Osteoblast (primary cell): ENCODE results near the gene CDC16. TPM values are rescaled to one million over a fixed set of nuclear protein-coding genes. Genes with fewer than 3 reads are reported as not detected.
"Not testable (repeated sequence)": the region's sequence is repeated elsewhere in the genome, so short reads cannot be mapped to it uniquely, and the experiment has no call there.

Experiments used
- DNase-seq: peaks from one replicate; pipeline ENCODE4 v3.0.0; 2011; ENCODE audit warnings: low spot score, mixed read lengths; ENCODE audit not compliant: insufficient read length; ENCODE audit errors: missing footprints
- H2AFZ ChIP-seq: 2 replicates; pipeline ENCODE4 v1.6.0; 2011; ENCODE audit warnings: mild to moderate bottlenecking, low read length
- H3K27ac ChIP-seq: 2 replicates; pipeline ENCODE4 v1.5.1; 2011; ENCODE audit warnings: mild to moderate bottlenecking, low read depth, low read length, moderate library complexity
- H3K27me3 ChIP-seq: 2 replicates; pipeline ENCODE4 v1.6.0; 2012; ENCODE audit warnings: mild to moderate bottlenecking, control low read depth, inconsistent platforms, low read length, moderate library complexity; ENCODE audit not compliant: insufficient read depth
- H3K36me3 ChIP-seq: 2 replicates; pipeline ENCODE4 v1.5.1; 2011; ENCODE audit warnings: mild to moderate bottlenecking, low read length, control low read depth, moderate library complexity; ENCODE audit not compliant: insufficient read depth
- H3K4me1 ChIP-seq: 2 replicates; pipeline ENCODE4 v1.5.1; 2011; ENCODE audit warnings: mild to moderate bottlenecking, low read length, control low read depth, moderate library complexity; ENCODE audit not compliant: insufficient read depth
- H3K4me2 ChIP-seq: 2 replicates; pipeline ENCODE4 v1.6.0; 2011; ENCODE audit warnings: mild to moderate bottlenecking, low read length; ENCODE audit not compliant: insufficient read depth
- H3K4me3 ChIP-seq: fragments of 200-600 bp; sonication (generic); 3 replicates; pipeline ENCODE4 v1.5.1; 2012; ENCODE audit warnings: mild to moderate bottlenecking, low read length, inconsistent platforms; ENCODE audit not compliant: insufficient read depth
- H3K79me2 ChIP-seq: 2 replicates; pipeline ENCODE4 v1.6.0; 2012; ENCODE audit warnings: mild to moderate bottlenecking, low read length, control low read depth, inconsistent platforms; ENCODE audit not compliant: insufficient read depth
- H3K9me3 ChIP-seq: 2 replicates; pipeline ENCODE4 v1.5.1; 2011; ENCODE audit warnings: low read depth, low read length, control low read depth
- H4K20me1 ChIP-seq: 2 replicates; pipeline ENCODE4 v1.6.0; 2012; ENCODE audit warnings: mild to moderate bottlenecking, low read length, control low read depth; ENCODE audit not compliant: insufficient read depth
- total RNA-seq: library from RNA; depleted of rRNA; stranded (reverse); fragments of >200 nt; gene quantifications from 2 replicates; pipeline ENCODE4 v1.2.3, GENCODE V29; 2012
- TF ChIP-seq, protein P1 (sequence below): IDR thresholded peaks from 2 replicates; pipeline ENCODE4 v1.5.1; 2011; ENCODE audit warnings: mild to moderate bottlenecking, low read depth, low read length, moderate library complexity; ENCODE audit errors: extremely low read depth

CDC16 gene
- total RNA-seq, 1 donor = 82.2 TPM

DNA sequence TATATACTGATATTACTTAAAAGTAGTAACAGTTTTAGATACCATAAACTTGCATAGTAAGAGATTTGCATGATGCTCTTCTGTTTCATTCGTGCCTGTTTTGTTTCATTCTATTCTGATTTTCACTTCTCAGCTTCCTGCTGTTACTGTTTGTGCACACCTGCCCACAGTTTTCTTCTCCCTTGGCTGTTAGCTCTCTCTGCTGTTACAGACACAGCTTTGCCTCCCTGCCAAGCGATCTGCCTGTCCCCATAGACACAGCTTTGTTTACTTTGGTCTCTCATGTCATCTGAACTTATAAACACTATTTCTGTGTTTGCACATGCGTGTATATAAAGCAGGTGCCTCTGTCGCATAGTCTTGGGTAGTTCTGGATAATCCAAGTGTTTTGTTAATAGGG is 25.3 kb downstream of the CDC16 start:
- Histone ChIP-seq H3K36me3 (peaks cover 86% of the 10 kb centered on the region), H2AFZ (no peak overlapping the region), H3K4me1 (peaks cover 28% of the 10 kb centered on the region), H4K20me1 (no peaks in the 10 kb centered on the region), H3K4me3 (no peak overlapping the region), H3K4me2 (no peak overlapping the region), H3K79me2 (peaks cover 3% of the 10 kb centered on the region), H3K27me3 (no peaks in the 10 kb centered on the region), H3K27ac (no peak overlapping the region), H3K9me3 (no peaks in the 10 kb centered on the region)
- no peak for DNase-seq
- TF ChIP-seq, protein P1, sequence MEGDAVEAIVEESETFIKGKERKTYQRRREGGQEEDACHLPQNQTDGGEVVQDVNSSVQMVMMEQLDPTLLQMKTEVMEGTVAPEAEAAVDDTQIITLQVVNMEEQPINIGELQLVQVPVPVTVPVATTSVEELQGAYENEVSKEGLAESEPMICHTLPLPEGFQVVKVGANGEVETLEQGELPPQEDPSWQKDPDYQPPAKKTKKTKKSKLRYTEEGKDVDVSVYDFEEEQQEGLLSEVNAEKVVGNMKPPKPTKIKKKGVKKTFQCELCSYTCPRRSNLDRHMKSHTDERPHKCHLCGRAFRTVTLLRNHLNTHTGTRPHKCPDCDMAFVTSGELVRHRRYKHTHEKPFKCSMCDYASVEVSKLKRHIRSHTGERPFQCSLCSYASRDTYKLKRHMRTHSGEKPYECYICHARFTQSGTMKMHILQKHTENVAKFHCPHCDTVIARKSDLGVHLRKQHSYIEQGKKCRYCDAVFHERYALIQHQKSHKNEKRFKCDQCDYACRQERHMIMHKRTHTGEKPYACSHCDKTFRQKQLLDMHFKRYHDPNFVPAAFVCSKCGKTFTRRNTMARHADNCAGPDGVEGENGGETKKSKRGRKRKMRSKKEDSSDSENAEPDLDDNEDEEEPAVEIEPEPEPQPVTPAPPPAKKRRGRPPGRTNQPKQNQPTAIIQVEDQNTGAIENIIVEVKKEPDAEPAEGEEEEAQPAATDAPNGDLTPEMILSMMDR = no peak

DNA sequence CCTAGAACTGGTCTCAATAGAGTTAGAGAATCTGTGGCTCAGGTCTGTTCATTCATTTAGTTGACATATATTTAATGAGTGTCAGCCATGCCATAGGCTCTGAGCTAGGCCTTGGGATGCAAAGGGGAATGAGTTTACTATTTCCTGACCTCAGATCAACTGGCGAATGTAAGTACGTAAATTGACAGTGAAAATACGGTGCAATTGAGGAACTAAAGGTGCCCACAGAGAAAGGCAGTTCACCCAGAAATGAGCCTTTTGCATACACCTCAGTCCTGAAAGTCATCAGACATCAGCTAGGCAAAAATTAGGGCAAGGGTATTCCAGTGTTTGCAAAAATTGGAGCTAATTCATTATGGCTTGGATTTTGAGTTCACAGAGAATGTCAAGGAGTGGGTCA is 26.1 kb downstream of the CDC16 start:
- Histone ChIP-seq H3K36me3 (peaks cover 78% of the 10 kb centered on the region), H3K27me3 (no peaks in the 10 kb centered on the region), H2AFZ (no peak overlapping the region), H3K4me3 (no peak overlapping the region), H3K79me2 (peaks cover 3% of the 10 kb centered on the region), H3K27ac (no peak overlapping the region), H4K20me1 (no peaks in the 10 kb centered on the region), H3K9me3 (no peaks in the 10 kb centered on the region), H3K4me2 (no peak overlapping the region), H3K4me1 (peaks cover 37% of the 10 kb centered on the region)
- no peak for DNase-seq
- TF ChIP-seq, protein P1 = no peak

DNA sequence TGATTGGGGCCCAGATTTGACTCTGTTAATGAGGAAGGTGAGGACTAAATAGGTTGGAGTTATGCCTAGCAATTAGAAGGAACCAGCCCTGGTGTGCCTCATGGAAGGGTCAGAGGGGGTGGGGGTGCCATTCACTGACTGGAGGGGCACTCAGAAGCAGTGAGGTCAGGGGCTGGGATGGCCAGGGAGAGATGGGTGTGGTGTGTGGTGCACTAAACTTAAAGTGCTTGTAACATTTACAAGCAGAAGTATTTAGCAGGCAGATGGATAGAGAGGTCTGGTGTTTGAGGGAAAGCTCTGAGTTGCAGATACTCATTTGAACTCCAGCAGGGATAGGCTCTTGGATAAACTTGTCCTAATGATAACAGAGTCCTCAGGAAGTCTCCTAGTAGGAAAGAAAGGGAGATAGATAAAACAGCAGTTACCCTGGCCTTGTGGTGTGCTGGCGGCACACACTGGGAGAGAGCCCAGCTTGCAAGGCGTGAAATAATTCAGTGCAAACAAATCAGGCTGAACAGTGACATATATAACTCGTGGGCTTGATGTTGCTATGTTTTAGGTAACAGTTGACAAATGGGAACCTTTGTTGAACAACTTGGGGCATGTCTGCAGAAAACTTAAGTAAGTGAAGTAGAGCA is 26.8 kb downstream of the CDC16 start:
- Histone ChIP-seq H2AFZ (no peak overlapping the region), H3K27me3 (no peaks in the 10 kb centered on the region), H3K79me2 (peaks cover 3% of the 10 kb centered on the region), H3K27ac (no peak overlapping the region), H3K36me3 (peaks cover 80% of the 10 kb centered on the region), H3K9me3 (no peaks in the 10 kb centered on the region), H3K4me2 (no peak overlapping the region), H3K4me1 (peaks cover 43% of the 10 kb centered on the region), H4K20me1 (no peaks in the 10 kb centered on the region), H3K4me3 (no peak overlapping the region)
- TF ChIP-seq, protein P1 = no peak
- DNase-seq = peak; percentile 3

DNA sequence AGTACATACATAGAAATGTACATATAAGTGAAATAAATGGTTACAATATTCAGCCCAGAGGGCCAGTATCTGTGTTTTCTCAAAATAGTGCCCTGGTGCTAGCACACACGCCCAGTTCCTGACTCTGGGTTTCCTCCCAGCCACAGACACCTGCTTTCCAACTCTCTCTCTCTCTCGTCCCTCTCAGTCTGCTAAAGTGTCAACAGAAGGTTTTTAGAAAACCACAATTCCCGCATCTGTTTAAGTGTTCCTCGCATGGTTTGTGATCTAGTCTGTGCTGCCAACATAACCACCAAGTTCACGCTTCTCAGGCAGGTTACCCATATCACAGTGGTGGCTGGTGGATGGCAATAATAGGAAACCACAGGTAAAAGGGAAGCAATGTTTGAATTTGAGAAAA is 28.9 kb downstream of the CDC16 start:
- no peak for DNase-seq
- Histone ChIP-seq H3K4me2 (no peak overlapping the region), H3K4me1 (peaks cover 50% of the 10 kb centered on the region), H3K4me3 (no peak overlapping the region), H3K79me2 (peaks cover 5% of the 10 kb centered on the region), H3K9me3 (no peaks in the 10 kb centered on the region), H3K36me3 (peaks cover 79% of the 10 kb centered on the region), H2AFZ (no peak overlapping the region), H4K20me1 (no peaks in the 10 kb centered on the region), H3K27me3 (no peaks in the 10 kb centered on the region), H3K27ac (peak overlapping the region; percentile 91)
- TF ChIP-seq, protein P1 = no peak

DNA sequence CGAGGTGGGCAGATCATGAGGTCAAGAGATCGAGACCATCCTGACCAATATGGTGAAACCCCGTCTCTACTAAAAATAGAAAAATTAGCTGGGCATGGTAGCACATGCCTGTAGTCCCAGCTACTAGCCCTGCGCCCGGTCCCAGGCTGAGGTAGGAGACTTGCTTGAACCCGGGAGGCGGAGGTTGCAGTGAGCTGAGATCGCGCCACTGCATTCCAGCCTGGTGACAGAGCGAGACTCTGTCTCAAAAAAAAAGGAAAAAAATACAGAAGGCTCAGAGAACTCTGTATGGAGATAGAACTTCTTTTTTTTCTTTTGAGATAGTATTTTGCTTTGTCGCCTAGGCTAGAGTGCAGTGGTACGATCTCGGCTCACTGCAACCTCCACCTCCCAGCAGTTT is 29.6 kb downstream of the CDC16 start:
- H2AFZ ChIP-seq, H3K27me3 ChIP-seq, H4K20me1 ChIP-seq, DNase-seq, H3K9me3 ChIP-seq, H3K79me2 ChIP-seq: not testable (repeated sequence)
- Histone ChIP-seq H3K4me2 (peak overlapping the region; percentile 57), H3K36me3 (peaks cover 79% of the 10 kb centered on the region), H3K27ac (peak overlapping the region; percentile 91), H3K4me3 (peak overlapping the region; percentile 37), H3K4me1 (peaks cover 58% of the 10 kb centered on the region)
